HEK293 (cell line): ENCODE data around the gene RMND1.

Experiments used
- CTCF ChIP-seq: fragments of 450-650 bp; formaldehyde crosslinking; IDR thresholded peaks from 2 replicates; pipeline ENCODE4 v1.5.1; 2016; ENCODE audit warnings: missing biosample characterization, missing genetic modification characterization
- PRDM4 ChIP-seq: fragments of 450-650 bp; formaldehyde crosslinking; IDR thresholded peaks from 2 replicates; pipeline ENCODE4 v1.5.1; 2017; ENCODE audit warnings: missing biosample characterization, missing genetic modification characterization
- SETDB1 ChIP-seq: IDR thresholded peaks from one replicate; pipeline ENCODE4 v1.6.1; 2017; ENCODE audit warnings: mild to moderate bottlenecking, low read length, moderate library complexity, mixed read lengths; ENCODE audit not compliant: insufficient read length
- ZBTB7A ChIP-seq: fragments of 450-650 bp; formaldehyde crosslinking; IDR thresholded peaks from 2 replicates; pipeline ENCODE4 v1.5.1; 2016; ENCODE audit warnings: low read depth, missing biosample characterization, missing genetic modification characterization
- ZNF600 ChIP-seq: fragments of 450-650 bp; formaldehyde crosslinking; IDR thresholded peaks from 2 replicates; pipeline ENCODE4 v1.5.1; 2016; ENCODE audit warnings: missing biosample characterization, missing genetic modification characterization
- ZNF660 ChIP-seq: fragments of 450-650 bp; IDR thresholded peaks from 2 replicates; pipeline ENCODE4 v1.5.1; 2018; ENCODE audit warnings: missing biosample characterization, mild to moderate bottlenecking, missing genetic modification characterization

DNA sequence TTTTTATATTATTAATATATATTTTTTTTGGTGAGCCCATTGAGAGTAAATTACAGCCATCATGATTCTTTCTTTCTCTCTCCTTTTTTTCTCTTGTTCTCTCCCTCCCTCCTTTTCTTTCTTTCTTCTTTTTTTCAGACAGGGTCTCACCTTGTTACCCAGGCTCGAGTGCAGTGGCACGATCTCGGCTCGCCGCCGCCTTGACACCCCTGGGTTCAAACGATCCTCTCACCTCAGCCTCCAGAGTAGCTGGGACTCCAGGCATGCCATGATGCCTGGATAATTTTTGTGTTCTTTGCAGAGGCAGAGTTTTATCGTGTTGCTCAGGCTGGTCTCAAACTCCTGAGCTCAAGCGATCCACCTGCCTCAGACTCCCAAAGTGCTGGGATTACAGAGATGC, 43.5 kb upstream of the RMND1 start:
- no peak for TF ChIP-seq CTCF (tag by site-specific recombination)
- no peak for TF ChIP-seq ZNF660 (tag by site-specific recombination)
- no peak for TF ChIP-seq ZNF600 (tag by site-specific recombination)
- no peak for TF ChIP-seq SETDB1
- TF ChIP-seq PRDM4 (tag by site-specific recombination): no peak
- TF ChIP-seq ZBTB7A (tag by site-specific recombination): no peak
